ENCODE measurements around the gene RNF166.

The RNF166 gene

DNA sequence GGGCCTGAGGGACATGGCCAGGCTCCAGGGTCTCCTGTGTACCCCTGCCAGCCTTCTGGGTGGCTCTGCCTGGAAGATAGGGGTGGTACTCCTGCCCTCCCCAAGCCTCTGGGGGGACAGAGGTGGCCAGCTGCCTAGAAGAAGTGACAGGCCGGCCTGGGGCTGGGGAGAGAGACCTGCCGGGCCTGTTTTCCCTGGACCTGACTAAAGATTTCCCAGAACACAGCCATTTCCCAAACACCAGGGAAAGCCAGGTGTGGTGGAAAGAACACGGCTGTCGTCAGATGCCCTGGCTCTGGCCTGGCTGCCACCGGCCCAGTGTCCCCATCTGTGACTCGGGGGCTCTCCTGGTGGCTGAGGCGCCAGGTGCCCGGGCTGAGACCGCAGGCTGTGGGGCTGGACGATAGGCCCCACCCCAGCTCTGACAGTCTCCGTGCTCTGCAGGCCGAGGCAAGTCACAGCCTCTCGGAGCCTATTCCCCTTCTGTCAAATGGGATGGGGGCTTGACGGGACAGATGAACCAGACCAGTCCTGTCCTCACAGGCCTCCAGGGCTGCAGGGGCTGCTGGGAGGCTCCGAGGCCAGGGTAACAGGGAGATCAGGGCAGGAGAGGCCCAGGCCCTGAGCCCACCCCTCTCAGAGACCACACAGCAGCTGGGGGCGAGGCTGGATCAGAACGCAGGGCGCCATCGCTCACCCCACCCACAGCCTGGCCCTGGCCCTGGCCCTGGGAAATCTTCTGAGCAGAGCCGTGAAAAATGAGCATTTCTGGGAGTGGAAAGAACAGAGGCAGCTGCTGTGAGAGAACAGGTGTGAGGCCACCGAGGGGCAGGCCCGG, 33.1 kb upstream of the RNF166 start:
- no peak for DNase-seq

DNA sequence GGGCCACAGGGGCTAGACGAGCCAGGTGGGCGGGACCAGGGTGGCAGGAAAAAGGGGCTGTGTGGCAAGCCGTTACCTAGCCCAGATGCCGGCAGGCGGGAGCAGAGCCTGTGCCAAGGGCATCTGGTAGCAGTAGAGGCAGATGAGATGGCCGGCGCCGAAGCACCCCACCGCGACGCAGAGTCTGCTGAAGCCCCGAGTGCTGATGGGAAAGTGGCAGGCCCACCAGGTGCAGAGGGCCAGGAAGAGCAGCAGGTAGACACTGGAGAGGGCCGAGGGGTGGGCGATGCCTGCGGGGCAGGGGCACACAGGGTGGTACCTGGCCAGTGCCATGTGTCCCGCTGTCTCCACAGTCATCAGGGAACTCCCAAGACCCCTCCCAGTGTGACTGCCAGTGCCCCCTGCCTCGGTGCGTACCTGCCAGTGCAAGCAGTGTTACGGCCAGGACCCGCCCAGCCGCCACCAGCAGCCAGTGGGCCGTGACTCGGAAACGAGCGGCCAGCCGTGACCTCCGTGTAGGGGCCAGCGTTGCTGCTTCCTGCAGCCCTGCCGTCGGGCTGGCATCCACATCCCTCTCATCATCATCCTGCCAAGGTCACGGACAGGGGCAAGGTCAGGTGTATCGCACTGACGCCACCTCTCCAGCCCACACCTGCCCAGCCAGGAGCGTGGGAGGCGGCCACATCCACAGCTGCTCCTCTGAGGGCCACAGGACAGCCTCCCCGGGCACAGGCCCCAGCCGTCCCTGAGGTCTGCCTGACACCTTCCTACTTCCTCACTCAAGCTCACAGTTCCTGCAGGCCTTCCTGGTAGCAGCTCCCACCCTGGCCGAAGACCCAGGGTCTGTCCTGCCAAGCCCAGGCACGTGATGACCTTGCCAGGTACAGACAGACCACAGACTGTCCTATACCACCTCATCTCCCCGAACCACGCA, 32.2 kb upstream of the RNF166 start:
- no peak for DNase-seq

DNA sequence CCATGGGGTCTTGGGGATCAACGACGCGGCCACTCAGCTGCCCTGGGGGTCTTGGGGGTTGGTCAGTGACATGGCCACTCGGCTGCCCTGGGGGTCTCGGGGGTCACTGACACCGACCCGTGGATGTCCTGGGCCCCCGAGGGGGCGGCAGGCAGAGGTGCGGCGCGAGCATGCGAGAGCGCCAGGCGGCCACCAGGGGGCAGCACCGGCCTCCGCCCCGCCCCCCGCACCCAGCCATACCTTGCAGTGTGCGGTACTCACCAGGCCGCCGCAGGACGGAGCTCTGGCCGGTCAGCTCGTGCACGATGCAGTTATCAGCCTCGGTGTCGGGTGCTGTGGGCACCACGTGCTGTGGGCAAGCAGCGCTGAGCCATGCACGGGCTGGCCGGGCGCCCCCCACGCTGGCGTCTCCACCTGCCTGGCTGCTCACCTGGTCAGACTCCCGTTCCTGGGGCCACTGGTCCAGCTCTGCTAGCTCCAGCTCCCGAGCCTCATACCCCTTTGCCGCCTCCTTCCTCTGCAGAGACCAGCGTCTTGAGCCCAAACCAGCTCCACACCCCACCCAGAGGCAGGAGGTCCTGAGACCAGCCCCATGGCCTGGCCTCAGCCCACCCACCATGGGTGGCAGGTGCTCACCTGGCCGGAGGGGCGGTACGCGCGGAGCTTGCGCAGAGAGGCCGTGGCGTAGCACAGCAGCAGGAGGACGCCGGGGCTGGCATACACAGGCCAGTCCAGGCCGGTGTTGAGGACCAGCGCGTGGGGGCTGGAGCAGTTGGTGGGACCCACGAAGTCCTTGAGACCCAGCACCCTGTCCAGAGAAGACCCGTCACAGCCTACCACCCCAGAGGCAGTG, 31.3 kb upstream of the RNF166 start:
- peak; percentile 40 to 66 for DNase-seq

DNA sequence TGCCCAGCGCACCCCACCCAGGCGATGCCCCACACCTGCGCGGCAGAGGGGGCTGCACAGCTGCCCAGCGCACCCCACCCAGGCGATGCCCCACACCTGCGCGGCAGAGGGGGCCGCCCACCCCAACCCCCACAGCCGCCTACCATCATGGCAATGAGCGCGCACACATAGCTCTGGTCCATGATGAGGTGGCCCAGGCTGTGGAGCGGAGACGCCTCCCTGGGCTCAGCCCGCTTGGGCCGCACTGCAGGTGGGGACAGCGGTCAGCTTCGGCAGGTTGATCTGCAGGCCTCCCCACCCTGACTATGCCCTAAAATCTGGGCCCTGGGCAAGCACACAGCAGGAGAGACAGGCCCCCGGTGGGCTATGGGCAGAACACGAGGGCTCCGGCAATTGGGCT, 30.3 kb upstream of the RNF166 start:
- DNase-seq, result no peak

DNA sequence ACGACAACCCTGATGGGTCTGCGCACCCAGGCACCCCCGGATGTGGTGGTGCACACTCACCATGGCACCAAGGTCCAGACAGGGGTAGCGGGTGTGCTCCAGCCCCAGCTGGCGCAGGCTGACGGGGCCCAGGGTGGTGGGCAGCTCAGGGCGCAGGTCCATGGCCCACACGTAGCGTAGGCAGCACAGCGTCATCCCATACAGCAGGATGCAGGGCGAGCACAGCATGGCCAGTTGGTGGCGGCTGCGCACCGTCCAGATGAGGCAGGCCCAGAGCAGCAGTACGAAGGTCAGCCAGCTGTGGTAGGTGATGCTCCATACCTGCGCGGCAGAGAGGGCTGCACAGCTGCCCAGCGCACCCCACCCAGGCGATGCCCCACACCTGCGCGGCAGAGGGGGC, 29.9 kb upstream of the RNF166 start:
- no peak for DNase-seq

DNA sequence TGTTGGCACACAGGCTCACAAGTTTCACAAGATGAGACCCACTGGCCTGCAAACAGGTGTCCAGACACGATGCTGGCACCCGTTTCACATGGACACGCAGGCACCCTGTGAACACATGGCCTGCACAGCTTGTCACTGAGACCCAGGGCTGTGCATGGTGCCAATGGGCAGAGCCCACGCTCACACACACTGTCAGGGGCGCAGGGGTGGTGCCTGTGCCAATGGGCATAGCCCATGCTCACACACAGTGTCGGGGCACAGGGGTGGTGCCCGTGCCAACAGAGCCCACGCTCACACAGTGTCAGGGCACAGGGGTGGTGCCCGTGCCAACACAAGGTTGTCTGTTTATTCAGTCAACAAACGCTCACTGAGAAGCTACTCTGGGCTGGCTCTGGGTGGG, 29.4 kb upstream of the RNF166 start:
- DNase-seq, result no peak

DNA sequence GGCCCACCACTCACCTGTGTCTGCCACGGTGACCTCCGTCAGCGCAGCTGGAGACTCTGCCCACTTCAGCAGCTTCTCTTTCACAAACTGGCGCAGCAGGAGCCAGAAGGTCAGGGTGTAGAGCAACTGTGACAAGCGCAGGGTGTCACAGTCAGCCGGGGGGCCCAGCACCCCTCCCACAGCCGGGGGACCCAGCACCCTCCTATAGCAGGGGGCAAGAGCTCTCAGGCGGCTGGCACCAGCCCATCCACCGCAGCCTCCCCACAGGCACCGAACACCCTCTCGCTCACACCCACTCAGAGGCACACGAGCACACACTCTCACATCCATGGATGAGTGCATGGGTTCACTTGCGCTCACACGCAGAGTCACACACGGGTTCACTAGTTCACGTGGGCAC, 28.9 kb upstream of the RNF166 start:
- no peak for DNase-seq

DNA sequence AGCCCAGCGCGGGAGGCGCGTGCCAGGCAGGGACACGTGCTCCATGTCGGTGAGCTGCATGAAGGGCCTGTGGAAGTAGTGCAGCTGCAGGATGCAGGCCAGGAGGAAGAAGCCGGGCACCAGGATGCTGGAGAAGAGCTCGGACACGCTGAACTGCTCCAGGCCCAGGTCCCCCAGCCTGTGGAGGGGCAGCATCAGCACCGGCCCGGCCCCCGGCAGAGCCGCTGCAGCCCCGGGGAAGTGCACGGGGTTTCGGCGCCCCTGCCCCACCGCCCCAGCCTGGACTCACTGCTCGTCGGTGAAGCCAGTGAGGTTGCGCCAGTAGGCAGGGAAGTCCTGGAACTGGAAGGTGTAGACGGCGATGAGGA, 28.1 kb upstream of the RNF166 start:
- DNase-seq, result no peak

DNA sequence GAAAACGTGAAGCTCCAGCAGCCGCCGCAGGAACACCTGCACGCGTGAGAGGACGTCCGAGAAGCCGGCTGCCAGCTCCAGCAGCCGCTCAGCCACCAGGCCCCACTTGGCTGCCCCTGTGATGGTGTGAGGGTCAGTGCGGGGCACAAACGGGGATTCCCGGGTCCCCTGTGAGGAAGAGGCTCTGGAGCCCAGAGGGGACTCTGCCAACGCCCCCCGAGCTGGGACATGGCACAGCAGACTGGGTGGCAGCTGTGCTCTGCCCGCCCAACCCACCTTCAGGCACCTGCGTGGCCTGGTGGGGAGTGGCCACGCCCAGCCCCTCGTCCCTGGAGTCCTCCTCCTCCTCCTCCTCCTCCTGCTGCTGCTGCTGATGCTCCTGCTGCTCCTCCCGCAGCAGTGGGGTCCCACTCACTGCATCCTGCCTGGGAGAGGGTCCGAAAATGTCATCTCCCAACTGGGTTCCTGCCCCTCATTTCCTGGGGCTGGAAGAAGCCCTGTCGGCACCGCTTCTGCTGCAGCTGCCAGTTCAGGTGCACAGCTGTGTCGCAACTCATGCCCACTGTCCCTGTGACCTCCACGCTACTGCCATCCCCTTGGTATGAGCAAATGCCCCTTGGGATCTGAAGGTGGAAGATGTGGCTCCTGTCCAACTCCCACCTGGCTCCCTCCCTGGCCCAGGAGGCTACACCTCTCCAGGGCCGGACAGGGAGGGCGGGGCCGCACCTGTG, 27.6 kb upstream of the RNF166 start:
- DNase-seq, result no peak

DNA sequence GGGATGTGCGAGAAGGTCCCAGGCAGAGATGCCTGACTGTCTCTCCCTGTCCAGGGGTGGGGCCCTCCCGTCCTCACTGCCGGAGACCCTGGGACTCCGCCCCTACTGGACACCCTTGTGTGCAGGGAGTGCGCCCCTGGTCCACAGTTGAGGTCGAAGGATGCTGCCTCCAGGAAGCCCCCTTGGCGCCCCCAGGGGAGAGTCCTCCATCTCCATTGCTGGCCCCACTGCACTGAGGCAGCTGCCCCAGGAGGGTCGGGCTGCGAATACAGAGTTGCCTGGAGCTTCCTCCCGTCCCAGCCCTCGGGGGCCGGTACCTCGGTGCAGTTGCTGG, 26.7 kb upstream of the RNF166 start:
- no peak for DNase-seq

DNA sequence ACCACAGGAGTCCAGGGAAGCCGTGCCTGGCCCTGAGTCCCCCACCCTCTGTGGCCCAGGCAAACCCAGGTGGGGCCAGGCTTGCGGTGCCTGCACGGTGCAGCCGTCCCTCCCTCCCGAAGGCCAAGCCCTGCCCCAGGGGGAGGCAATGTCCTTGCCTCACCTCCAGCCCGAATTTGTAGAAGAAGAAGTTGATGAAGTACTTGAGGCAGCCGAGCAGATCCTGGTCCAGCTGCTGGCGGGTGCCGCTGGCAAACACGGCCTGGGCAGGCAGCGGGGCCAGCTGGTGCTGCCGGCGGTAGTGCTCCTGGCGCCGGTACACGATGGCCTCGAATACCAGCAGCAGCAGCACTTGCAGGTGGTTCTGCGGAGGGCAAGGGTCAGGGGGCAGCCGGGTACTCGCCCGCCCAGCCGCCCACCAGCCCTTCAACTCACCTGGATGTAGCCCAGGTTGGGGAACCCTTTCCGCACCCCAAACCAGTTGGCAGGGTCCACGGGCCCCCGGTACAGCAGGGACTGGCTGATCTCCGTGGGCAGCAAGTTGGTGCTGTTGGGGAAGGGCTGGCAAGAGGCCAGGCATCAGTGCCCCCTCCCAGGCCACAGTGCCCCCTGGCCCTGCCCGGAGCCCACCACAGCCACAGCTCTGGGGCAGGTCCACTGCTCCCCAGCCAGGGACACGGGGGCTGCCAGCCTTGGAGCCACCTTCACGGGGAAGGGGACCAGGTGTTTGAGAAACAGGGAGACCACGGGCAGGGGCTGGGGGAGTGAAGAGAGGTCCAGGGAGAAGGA, 26.2 kb upstream of the RNF166 start:
- no peak for DNase-seq

DNA sequence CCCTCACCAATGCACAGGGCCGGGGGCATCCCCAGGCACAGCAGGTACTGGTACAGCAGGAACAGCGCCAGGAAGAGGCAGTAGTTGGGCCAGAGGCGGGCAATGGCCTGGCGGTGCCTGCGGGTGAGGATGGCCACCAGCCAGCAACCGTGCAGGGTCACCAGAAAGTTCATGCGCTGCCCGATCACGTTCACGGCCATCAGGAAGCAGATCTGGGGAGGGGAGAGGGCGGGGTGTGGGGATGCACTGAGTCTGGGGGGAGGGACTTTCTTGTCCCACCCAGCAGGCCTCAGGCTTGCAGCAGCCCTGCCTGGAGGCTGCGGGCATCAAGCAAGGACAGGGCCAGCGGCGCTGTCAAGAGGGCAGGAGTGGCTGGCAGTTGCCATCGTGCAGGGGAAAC, 25.5 kb upstream of the RNF166 start:
- no peak for DNase-seq

DNA sequence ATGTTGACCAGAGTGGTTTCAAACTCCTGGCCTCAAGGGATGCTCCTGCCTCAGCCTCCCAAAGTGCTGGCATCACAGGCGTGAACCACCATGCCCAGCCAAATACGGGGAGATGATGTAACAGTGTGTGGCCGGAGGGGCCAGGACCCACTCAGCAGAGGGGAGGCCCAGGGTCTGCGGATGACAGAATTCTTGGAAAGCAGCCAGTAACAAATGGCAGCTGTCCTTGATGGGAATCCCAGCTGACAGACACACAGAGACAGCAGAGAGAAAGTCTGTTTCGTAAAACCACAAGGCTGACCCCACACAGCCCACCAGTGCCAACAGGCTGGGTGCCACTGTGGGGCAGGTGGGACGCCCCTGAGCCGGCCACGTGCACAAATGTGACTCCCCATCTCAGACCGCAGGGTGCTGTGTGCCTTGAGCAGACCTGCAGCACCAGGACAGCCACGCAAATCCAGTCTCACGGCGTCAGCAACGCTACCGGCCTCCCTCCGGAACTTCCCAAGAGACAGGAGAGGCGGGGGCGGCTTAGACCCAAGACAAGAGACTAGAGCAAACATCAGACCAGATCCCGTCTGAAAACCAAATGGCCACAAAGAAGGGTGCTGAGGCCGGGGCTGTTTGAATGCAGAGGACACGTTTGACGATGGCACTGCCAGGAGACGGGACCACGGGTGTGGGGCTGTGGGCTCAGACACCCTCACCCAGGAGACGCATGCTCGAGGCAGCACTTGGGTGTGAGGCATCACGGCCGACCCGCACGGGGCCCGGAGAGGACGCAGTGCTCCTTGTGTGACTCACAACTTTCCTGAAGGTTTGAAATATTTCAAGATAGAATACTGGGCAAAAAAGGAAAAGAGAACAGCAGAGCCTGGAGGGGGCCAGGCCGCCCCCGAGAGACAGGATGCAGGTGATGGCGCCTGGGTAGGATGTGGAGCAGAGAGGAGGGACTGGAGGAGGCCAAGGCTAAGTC, 24.7 kb upstream of the RNF166 start:
- DNase-seq, result no peak

DNA sequence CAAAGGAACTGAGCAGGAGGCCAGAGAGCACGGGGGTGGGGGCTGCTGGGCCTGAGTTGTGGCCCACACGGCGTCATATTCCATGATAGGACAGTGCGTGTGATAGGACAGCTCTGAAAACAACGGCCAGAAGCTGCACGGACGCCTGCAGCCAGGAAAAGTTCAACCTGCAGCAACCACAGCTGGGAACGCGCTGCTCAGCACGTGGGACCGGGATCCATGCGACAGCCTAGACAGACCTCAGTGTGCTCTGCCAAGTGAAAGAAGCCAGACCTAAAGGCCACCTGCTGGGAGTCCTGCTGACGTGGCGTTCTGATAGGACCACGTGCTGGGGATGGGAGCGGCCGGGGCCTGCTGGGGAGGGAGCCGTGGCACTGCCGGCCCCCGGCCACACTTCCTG, 21.7 kb upstream of the RNF166 start:
- DNase-seq, result no peak

DNA sequence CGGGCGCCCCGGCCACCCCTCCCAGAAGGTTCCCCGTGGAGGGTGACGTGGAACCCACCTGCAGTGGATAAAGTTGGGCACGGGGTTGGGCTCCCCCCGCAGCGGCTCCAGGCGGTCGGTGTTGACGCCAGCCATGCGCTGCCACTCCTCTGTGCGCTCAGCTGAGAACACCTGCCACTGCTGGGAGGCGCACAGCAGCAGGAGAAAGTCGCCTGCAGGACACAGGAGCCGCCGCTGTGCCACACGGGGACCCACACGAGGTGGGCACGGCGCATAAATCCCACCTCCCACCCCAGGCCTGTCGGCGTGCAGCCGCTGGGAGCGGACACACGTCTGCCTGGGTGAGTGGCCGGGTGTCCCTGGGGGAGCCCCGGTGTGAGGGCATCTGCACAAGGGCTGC, 20.8 kb upstream of the RNF166 start:
- DNase-seq, result no peak

DNA sequence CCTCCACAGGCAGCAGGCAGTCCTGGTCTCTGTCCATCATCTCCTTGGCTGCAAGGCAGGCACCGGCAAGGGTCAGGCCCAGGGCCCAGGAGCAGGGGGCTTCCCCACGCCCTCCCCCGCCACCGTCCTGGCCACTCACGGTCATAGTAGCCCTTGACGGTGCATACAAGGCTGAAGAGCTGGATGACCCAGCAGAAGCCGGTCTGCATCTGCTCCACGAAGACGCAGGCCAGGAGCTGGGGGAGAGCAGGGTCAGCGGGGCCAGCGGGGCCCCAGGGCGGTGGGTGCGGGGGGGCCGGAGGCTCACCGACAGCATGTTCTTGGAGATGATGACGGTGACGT, 20.2 kb upstream of the RNF166 start:
- no peak for DNase-seq

DNA sequence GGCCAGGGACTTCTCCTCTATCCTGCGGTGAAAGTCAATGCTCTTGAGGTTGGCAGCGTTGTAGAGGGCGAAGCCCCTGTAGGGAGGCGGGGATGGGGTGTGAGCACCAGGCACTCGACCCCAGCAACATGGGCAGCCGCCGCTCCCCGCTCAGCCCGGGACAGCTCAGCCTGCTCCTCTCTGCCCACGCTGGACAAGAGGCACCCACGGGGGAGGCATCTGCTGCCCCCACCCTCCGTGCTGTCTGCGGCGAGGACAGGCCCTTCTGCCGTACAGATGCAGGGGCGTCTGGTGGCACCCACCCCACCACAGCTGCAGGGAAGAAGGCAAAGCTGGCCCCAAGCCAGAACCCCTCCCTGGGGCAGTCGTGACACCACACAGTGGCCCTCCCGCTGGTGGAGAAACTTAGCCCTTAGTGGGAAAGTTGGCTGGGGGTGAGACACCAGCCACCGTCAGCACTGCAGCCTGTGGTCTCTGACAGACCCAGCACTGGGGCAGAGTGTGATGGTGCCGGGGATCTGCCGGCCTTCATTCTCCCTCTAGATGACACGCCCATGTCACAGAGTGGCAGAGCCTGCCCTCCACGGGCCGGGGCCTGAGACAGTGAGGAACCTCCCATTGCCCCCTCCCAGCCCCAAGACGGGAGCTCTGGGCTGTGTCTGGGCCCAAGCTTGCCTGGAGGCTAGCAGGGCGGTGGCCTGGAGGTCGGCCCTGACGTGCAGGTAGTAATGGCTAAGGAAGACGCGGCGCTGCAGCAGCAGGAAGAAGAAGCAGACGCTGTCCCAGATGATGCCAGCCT, 19.6 kb upstream of the RNF166 start:
- DNase-seq, result no peak

DNA sequence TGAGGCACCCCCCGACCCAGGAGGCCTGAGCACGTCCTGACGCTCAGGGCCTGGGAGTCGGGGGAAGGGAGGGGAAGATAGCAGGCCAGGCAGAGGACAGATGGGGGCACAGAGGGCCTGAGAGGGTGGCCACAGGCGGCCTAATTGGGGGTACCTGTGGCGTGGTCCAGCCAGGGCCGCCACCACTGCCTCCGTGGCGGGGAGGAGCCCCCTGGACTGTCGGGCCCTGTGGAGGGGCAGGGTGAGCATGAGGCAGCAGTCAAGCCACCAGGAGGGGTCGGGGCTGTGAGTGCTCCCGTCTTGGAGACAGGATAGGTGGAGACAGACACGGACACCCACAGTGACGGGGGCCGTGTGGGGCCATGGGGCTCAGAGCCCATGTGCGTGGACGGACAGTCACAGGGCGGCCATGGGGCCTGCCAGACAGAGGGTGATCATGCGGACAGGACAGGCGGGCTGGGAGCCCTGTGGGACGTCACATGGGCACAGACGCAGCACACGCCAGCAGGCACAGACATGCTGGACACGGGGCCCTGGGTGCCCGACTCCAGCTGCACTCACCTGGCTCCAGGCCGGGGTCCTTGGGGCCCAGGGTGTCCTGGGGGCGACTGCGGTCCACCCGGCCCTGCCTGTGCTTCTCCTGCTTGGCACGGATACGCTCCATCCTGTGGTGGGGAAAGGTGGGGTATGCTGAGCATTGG, 18.8 kb upstream of the RNF166 start:
- no peak for DNase-seq

DNA sequence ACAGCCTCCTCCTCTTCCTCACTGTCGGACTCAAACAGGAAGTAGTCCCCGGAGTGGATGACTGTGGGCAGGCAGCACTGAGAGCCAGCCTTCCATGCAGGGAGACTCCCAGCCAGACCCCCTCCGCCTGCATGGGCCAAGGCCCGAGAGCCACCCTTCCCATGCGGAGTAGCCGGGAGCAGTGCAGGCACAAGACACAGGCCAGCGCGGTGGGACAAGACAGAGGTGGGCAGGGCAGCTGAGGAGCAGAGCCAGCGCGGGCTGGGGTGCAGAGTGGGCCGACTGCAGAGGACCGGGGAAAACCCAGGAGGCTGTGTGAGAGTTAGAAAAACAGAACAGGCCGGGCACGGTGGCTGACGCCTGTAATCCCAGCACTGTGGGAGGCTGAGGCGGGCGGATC, 17.7 kb upstream of the RNF166 start:
- DNase-seq, result no peak

Measured in stimulated activated CD4-positive, alpha-beta T cell treated with anti-CD3 and anti-CD28 coated beads, Interleukin-4, amount 100 ng/mL, for 4 hours (primary cell).